Measurements from ENCODE around the gene LEMD2. TPM values are rescaled to one million over a fixed set of nuclear protein-coding genes. Genes with fewer than 3 reads are reported as not detected.
"Not testable (repeated sequence)": the region's sequence is repeated elsewhere in the genome, so short reads cannot be mapped to it uniquely, and the experiment has no call there.

LEMD2 gene
- total and polyA plus RNA-seq, 2 of the 4 experiments (the other 2 are of a cell fraction), result 26.5 to 43.6 TPM

DNA sequence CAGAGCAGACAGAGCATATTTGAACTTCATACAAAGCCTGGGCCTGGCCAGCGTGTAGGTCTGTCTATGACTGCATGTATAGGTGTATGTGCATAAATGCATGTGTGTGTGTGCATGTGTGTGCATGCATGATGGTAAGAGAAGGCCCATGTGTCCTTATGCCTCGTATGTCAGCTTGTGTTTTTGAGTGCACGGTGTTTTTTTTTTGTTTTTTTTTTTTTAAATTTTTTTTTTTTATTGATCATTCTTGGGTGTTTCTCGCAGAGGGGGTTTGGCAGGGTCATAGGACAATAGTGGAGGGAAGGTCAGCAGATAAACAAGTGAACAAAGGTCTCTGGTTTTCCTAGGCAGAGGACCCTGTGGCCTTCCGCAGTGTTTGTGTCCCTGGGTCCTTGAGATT lies 42.8 kb upstream of the LEMD2 start:
- H4K91ac ChIP-seq (ENCODE audit: insufficient read depth, low read depth, low read length); H2BK20ac ChIP-seq (ENCODE audit: low read depth, low read length); H3K4me2 ChIP-seq (ENCODE audit: low read depth, low read length); H2AK5ac ChIP-seq (ENCODE audit: low read depth, low read length); H2BK5ac ChIP-seq (ENCODE audit: low read depth, low read length, poor library complexity, severe bottlenecking); H3K4ac ChIP-seq (ENCODE audit: low read depth, low read length); H3K9me3 ChIP-seq (ENCODE audit: control insufficient read depth, insufficient read depth, low read length); H3K36me3 ChIP-seq (ENCODE audit: control insufficient read depth, insufficient read depth, low read length); H3K9ac ChIP-seq (ENCODE audit: low read depth, low read length); H3K79me1 ChIP-seq (ENCODE audit: low read depth in 1 of 2, low read length in 2 of 2); H4K8ac ChIP-seq (ENCODE audit: low read depth in 2 of 2, low read length in 2 of 2); BruUV-seq (replicated peaks); H2BK15ac ChIP-seq (ENCODE audit: low read depth, low read length); H3K27ac ChIP-seq (ENCODE audit: insufficient read depth, low read length); H4K5ac ChIP-seq (ENCODE audit: low read depth, low read length); in situ Hi-C loops (cut with MboI; ENCODE audit: low sequenced_read_pairs); H3K9me1 ChIP-seq (ENCODE audit: insufficient read depth, low read length); intact Hi-C loops (cut with micrococcal nuclease); H3K4me3 ChIP-seq (ENCODE audit: insufficient read depth, low read depth, low read length); dilution Hi-C loops (cut with HindIII; ENCODE audit: low sequenced_read_pairs, unreplicated experiment); H3K18ac ChIP-seq (ENCODE audit: low read depth, low read length); H2AFZ ChIP-seq (replicated peaks; ENCODE audit: low read length, poor library complexity); H3K23ac ChIP-seq (ENCODE audit: low read depth, low read length); ATAC-seq (ENCODE audit: low read depth); H3K56ac ChIP-seq (ENCODE audit: extremely low read depth, insufficient read depth, low read length); H2BK120ac ChIP-seq (ENCODE audit: low read depth, low read length); POLR2A ChIA-PET (ENCODE audit: unreplicated experiment); H4K20me1 ChIP-seq (ENCODE audit: insufficient read depth, low read length); DNase-seq; CTCF ChIA-PET; H3K14ac ChIP-seq (replicated peaks; ENCODE audit: low read depth, low read length); H3K4me1 ChIP-seq (ENCODE audit: control insufficient read depth, insufficient read depth, low read length); H2AK9ac ChIP-seq (replicated peaks; ENCODE audit: low read depth, low read length, poor library complexity): not testable (repeated sequence)
- H3K27me3 ChIP-seq (ENCODE audit: control insufficient read depth, insufficient read depth, low read length), result peaks cover 30% of the 10 kb centered on the region
- WGBS, 2 experiments (ENCODE audit: extremely low coverage in 2 of 2, insufficient read length in 1 of 2), result 100% methylated on average over 1 of the region's 5 CpGs; no CpG with 5 or more reads in 1 of the 2 experiments
